HG03457 (cell line): ENCODE results near the gene APEH.

Source experiments
- ATAC-seq: cut with Tn5 transposase; IDR thresholded peaks from one replicate; pipeline ENCODE4 v1.9.1; 2021; ENCODE audit warnings: moderate number of reproducible peaks; ENCODE audit not compliant: unreplicated experiment

APEH gene

GRCh38 chr3:49650177-49650576 lies 24.0 kb upstream of the APEH start:
- no peak for ATAC-seq

- no peak for ATAC-seq
These were observed 23.5 kb upstream of the APEH start for GRCh38 chr3:49650637-49651036.

GRCh38 chr3:49652218-49652902 lies 21.8 kb upstream of the APEH start:
- ATAC-seq: no peak

GRCh38 chr3:49652903-49653415 lies 21.2 kb upstream of the APEH start:
- ATAC-seq: no peak

- ATAC-seq: no peak
These were observed 20.5 kb upstream of the APEH start for GRCh38 chr3:49653621-49654020.

- ATAC-seq: no peak
These were observed 19.9 kb upstream of the APEH start for GRCh38 chr3:49654176-49654825.

- no peak for ATAC-seq
These were observed 19.1 kb upstream of the APEH start for GRCh38 chr3:49654955-49655556.

- ATAC-seq: no peak
These were observed 18.3 kb upstream of the APEH start for GRCh38 chr3:49655731-49656285.

- no peak for ATAC-seq
These were observed 17.5 kb upstream of the APEH start for GRCh38 chr3:49656541-49657112.

GRCh38 chr3:49657208-49657915 lies 16.8 kb upstream of the APEH start:
- ATAC-seq: no peak

GRCh38 chr3:49658711-49659110 lies 15.4 kb upstream of the APEH start:
- no peak for ATAC-seq

GRCh38 chr3:49659756-49660155 lies 14.4 kb upstream of the APEH start:
- no peak for ATAC-seq

GRCh38 chr3:49661281-49661680 lies 12.9 kb upstream of the APEH start:
- ATAC-seq: no peak

GRCh38 chr3:49662021-49662420 lies 12.1 kb upstream of the APEH start:
- no peak for ATAC-seq

- ATAC-seq: no peak
These were observed 11.3 kb upstream of the APEH start for GRCh38 chr3:49662720-49663413.

- ATAC-seq: no peak
These were observed 10.3 kb upstream of the APEH start for GRCh38 chr3:49663831-49664230.

GRCh38 chr3:49664300-49664699 lies 9.9 kb upstream of the APEH start:
- no peak for ATAC-seq

- ATAC-seq: no peak
These were observed 8.2 kb upstream of the APEH start for GRCh38 chr3:49665822-49666519.

GRCh38 chr3:49666592-49666991 lies 7.6 kb upstream of the APEH start:
- no peak for ATAC-seq
